HEK293T (cell line): ENCODE results near the gene CALD1.
"Not testable (repeated sequence)": the region's sequence is repeated elsewhere in the genome, so short reads cannot be mapped to it uniquely, and the experiment has no call there.

Experiments used
- CTCF ChIA-PET: fragments of 350-600 bp; formaldehyde crosslinking; extraction: SDS; loops from one replicate; lab custom pipeline; 2021; ENCODE audit warnings: antibody characterized with exemption, inconsistent platforms; lab: Yijun Ruan, JAX
- POLR2A ChIA-PET: fragments of 350-600 bp; formaldehyde crosslinking; extraction: SDS; loops from one replicate; lab custom pipeline; 2020; ENCODE audit warnings: antibody characterized with exemption, inconsistent platforms; lab: Yijun Ruan, JAX
- DNase-seq: peaks from one replicate; pipeline ENCODE4 v3.0.0; 2012; ENCODE audit warnings: mixed read lengths; ENCODE audit errors: extremely low spot score
- ARNT ChIP-seq: fragments of 450-650 bp; IDR thresholded peaks from 2 replicates; pipeline ENCODE4 v1.6.1; 2017; ENCODE audit warnings: mild to moderate bottlenecking
- BHLHE40 ChIP-seq: fragments of 450-650 bp; IDR thresholded peaks from 2 replicates; pipeline ENCODE4 v1.6.1; 2016; ENCODE audit warnings: mild to moderate bottlenecking, moderate library complexity, borderline replicate concordance
- CTBP1 ChIP-seq: fragments of 450-650 bp; IDR thresholded peaks from 2 replicates; pipeline ENCODE4 v1.6.1; 2016; ENCODE audit warnings: borderline replicate concordance
- ELF4 ChIP-seq: fragments of 450-650 bp; IDR thresholded peaks from 2 replicates; pipeline ENCODE4 v1.6.1; 2017; ENCODE audit warnings: antibody characterized with exemption
- FOXA1 ChIP-seq: fragments of 450-650 bp; IDR thresholded peaks from 2 replicates; pipeline ENCODE4 v1.6.1; 2016; ENCODE audit warnings: mild to moderate bottlenecking
- FOXK2 ChIP-seq: fragments of 450-650 bp; IDR thresholded peaks from 2 replicates; pipeline ENCODE4 v1.6.1; 2016; ENCODE audit warnings: mild to moderate bottlenecking
- FOXM1 ChIP-seq: fragments of 450-650 bp; IDR thresholded peaks from 2 replicates; pipeline ENCODE4 v1.6.1; 2017; ENCODE audit warnings: mild to moderate bottlenecking, borderline replicate concordance
- HDGF ChIP-seq: fragments of 450-650 bp; IDR thresholded peaks from 2 replicates; pipeline ENCODE4 v1.6.1; 2017; ENCODE audit warnings: antibody characterized with exemption, borderline replicate concordance
- L3MBTL2 ChIP-seq: fragments of 450-650 bp; conservative IDR thresholded peaks from 2 replicates; pipeline ENCODE4 v1.6.1; 2016; ENCODE audit warnings: mild to moderate bottlenecking
- LEF1 ChIP-seq: fragments of 450-650 bp; IDR thresholded peaks from 2 replicates; pipeline ENCODE4 v1.6.1; 2017; ENCODE audit warnings: mild to moderate bottlenecking, borderline replicate concordance
- NFRKB ChIP-seq: fragments of 450-650 bp; IDR thresholded peaks from 2 replicates; pipeline ENCODE4 v1.6.1; 2016; ENCODE audit warnings: mild to moderate bottlenecking, moderate library complexity
- PKNOX1 ChIP-seq: fragments of 450-650 bp; IDR thresholded peaks from 2 replicates; pipeline ENCODE4 v1.6.1; 2016
- SP1 ChIP-seq: fragments of 450-650 bp; IDR thresholded peaks from 2 replicates; pipeline ENCODE4 v1.6.1; 2017
- SUZ12 ChIP-seq: fragments of 450-650 bp; IDR thresholded peaks from 2 replicates; pipeline ENCODE4 v1.6.1; 2016; ENCODE audit warnings: mild to moderate bottlenecking
- TARDBP ChIP-seq: fragments of 450-650 bp; IDR thresholded peaks from 2 replicates; pipeline ENCODE4 v1.6.1; 2016
- ZNF384 ChIP-seq: fragments of 450-650 bp; IDR thresholded peaks from 2 replicates; pipeline ENCODE4 v1.6.1; 2016

The CALD1 gene

GRCh38 chr7:134968110-134968509 lies 188.7 kb downstream of the CALD1 start:
- CTCF ChIA-PET, result no interaction called here
- POLR2A ChIA-PET, result no interaction called here
- TF ChIP-seq SUZ12 (no peak), HDGF (no peak), BHLHE40 (no peak), ARNT (no peak), CTBP1 (no peak), ELF4 (no peak)

GRCh38 chr7:134981645-134982044 lies 202.2 kb downstream of the CALD1 start:
- POLR2A ChIA-PET, CTCF ChIA-PET, DNase-seq: not testable (repeated sequence)

More at GRCh38 chr7:134968110-134968509, 188.7 kb downstream of the CALD1 start:
- no peak for DNase-seq

GRCh38 chr7:134985894-134986362 lies 206.5 kb downstream of the CALD1 start:
- CTCF ChIA-PET, result interaction anchor here (0.8 to 1.5 kb wide), 4 partner anchors 14 to 218 kb away, joined by 3 to 4 read pairs (median 3); partner anchors contain the start of gene CYREN
- DNase-seq, result no peak
- POLR2A ChIA-PET, result interaction anchor here (0.6 to 3.1 kb wide), 27 partner anchors 9 to 437 kb away, joined by 3 to 16 read pairs (median 4); partner anchors contain the start of genes AKR1B15, CYREN and WDR91
- TF ChIP-seq PKNOX1 (no peak), ELF4 (no peak), BHLHE40 (no peak)

GRCh38 chr7:134986363-134987251 lies 207.2 kb downstream of the CALD1 start, which contains the start of gene AGBL3:
Gene AGBL3, plus strand, starts transcription at chr7:134986508. Its CDS starts 1,426 bp downstream, at chr7:134987934.
- POLR2A ChIA-PET, result interaction anchor here (0.7 to 3.1 kb wide), 32 partner anchors 9 to 554 kb away, joined by 3 to 16 read pairs (median 4); partner anchors contain the start of genes AKR1B15, BPGM, CYREN and WDR91

GRCh38 chr7:134988161-134988560 lies 208.7 kb downstream of the CALD1 start:
- CTCF ChIA-PET, result interaction anchor here (0.6 to 0.7 kb wide), 2 partner anchors 244 to 637 kb away, joined by 3 to 4 read pairs; no protein-coding TSS in a partner anchor
- POLR2A ChIA-PET, result interaction anchor here (1.7 to 3.1 kb wide), 4 partner anchors 16 to 556 kb away, joined by 5 to 16 read pairs (median 10); no protein-coding TSS in a partner anchor
- TF ChIP-seq CTBP1 (no peak), ZNF384 (no peak), HDGF (no peak), PKNOX1 (no peak), ARNT (no peak), LEF1 (no peak), FOXA1 (no peak), SP1 (no peak), FOXK2 (no peak), BHLHE40 (no peak), TARDBP (no peak), L3MBTL2 (no peak), ELF4 (no peak), SUZ12 (no peak), NFRKB (no peak), FOXM1 (no peak)
- DNase-seq, result no peak

More at GRCh38 chr7:134986363-134987251, 207.2 kb downstream of the CALD1 start, which contains the start of gene AGBL3:
- peak; percentile 99 for DNase-seq
- CTCF ChIA-PET, result interaction anchor here (0.7 to 1.5 kb wide), 5 partner anchors 9 to 219 kb away, joined by 3 to 4 read pairs (median 3); partner anchors contain the start of gene CYREN
- no peak for TF ChIP-seq SUZ12
- peak; percentile 99 for TF ChIP-seq L3MBTL2
- TF ChIP-seq ELF4, result peak; percentile 51; the same call in 1 of the 2 replicates
- TF ChIP-seq ARNT, result no peak

GRCh38 chr7:134991469-134992339 lies 212.3 kb downstream of the CALD1 start:
- TF ChIP-seq CTBP1 (no peak), BHLHE40 (no peak), FOXK2 (no peak), SP1 (no peak), ARNT (no peak), ELF4 (no peak), FOXA1 (no peak), LEF1 (no peak)
- DNase-seq, result no peak
- POLR2A ChIA-PET, result interaction anchor here (1.3 kb wide), 1 partner anchor 179 kb away, joined by 3 read pairs; no protein-coding TSS in a partner anchor
- CTCF ChIA-PET, result interaction anchor here (0.8 kb wide), 1 partner anchor 359 kb away, joined by 3 read pairs; no protein-coding TSS in a partner anchor
